GM23248 (cell line): ENCODE results near the gene AP3S1.

Source experiments
- EZH2 ChIP-seq: fragments of 200-600 bp; sonication (generic); IDR thresholded peaks from 2 replicates; pipeline ENCODE4 v1.6.1; 2018; ENCODE audit warnings: antibody characterized with exemption, mild to moderate bottlenecking; ENCODE audit not compliant: insufficient read depth, poor library complexity, severe bottlenecking
- EZH2phosphoT487 ChIP-seq: fragments of 200-600 bp; sonication (generic); IDR thresholded peaks from 2 replicates; pipeline ENCODE4 v1.6.1; 2018; ENCODE audit warnings: antibody characterized with exemption, moderate library complexity, mild to moderate bottlenecking, low read depth; ENCODE audit not compliant: insufficient read depth

GRCh38 chr5:115920171-115920725, 78.5 kb downstream of the AP3S1 start:
- TF ChIP-seq EZH2 (no peak), EZH2phosphoT487 (no peak)
